Measurements from ENCODE around the gene DEFB124.

The DEFB124 gene

GRCh38 chr20:31474758-31475427 is at the start of gene DEFB124, which contains the start of gene REM1:
Gene DEFB124 (minus strand): TSS chr20:31475127. CDS start chr20:31473013, 2,114 bp downstream.
Gene REM1 (plus strand): TSS chr20:31475288. CDS start chr20:31476446, 1,158 bp downstream.
- DNase-seq: no peak

- peak in 1 of 2 donors; percentile 71 for DNase-seq
Measured at GRCh38 chr20:31523361-31524283, 48.7 kb upstream of the DEFB124 start.

GRCh38 chr20:31522731-31523130 is 47.8 kb upstream of the DEFB124 start:
- no peak for DNase-seq

GRCh38 chr20:31521267-31521666 is 46.3 kb upstream of the DEFB124 start:
- peak in 1 of 2 donors; percentile 42 for DNase-seq

- no peak for DNase-seq
Measured at GRCh38 chr20:31517373-31517772, 42.4 kb upstream of the DEFB124 start.

- DNase-seq: peak in 1 of 2 donors; percentile 17
Measured at GRCh38 chr20:31516651-31517050, 41.7 kb upstream of the DEFB124 start.

GRCh38 chr20:31516166-31516565 is 41.2 kb upstream of the DEFB124 start:
- no peak for DNase-seq

GRCh38 chr20:31515775-31516107 is 40.8 kb upstream of the DEFB124 start:
- no peak for DNase-seq

GRCh38 chr20:31515072-31515774 is 40.3 kb upstream of the DEFB124 start:
- no peak for DNase-seq

- DNase-seq: peak; percentile 88 to 89
Measured at GRCh38 chr20:31514154-31515071, 39.5 kb upstream of the DEFB124 start, which contains the start of gene HM13. Gene HM13 (plus strand): TSS chr20:31514442. CDS start chr20:31514552, 110 bp downstream.

- no peak for DNase-seq
Measured at GRCh38 chr20:31508517-31509244, 33.8 kb upstream of the DEFB124 start.

- no peak for DNase-seq
Measured at GRCh38 chr20:31505903-31506302, 31.0 kb upstream of the DEFB124 start.

GRCh38 chr20:31502884-31503673 is 28.2 kb upstream of the DEFB124 start:
- peak; percentile 73 to 75 for DNase-seq

GRCh38 chr20:31500527-31500926 is 25.6 kb upstream of the DEFB124 start:
- DNase-seq: no peak

GRCh38 chr20:31497838-31498540 is 23.1 kb upstream of the DEFB124 start:
- no peak for DNase-seq

- no peak for DNase-seq
Measured at GRCh38 chr20:31496761-31497295, 21.9 kb upstream of the DEFB124 start.

GRCh38 chr20:31494131-31494530 is 19.2 kb upstream of the DEFB124 start:
- DNase-seq: no peak

GRCh38 chr20:31490752-31491151 is 15.8 kb upstream of the DEFB124 start:
- no peak for DNase-seq

GRCh38 chr20:31489152-31489551 is 14.2 kb upstream of the DEFB124 start:
- DNase-seq: no peak

- DNase-seq: no peak
Measured at GRCh38 chr20:31488115-31488514, 13.2 kb upstream of the DEFB124 start.

Data from CD4-positive, alpha-beta T cell treated with Interleukin-1 beta for 1 hour (primary cell).